Activated CD8-positive, alpha-beta memory T cell treated with anti-CD3 and anti-CD28 coated beads, Interleukin-2, amount 50 U/mL, for 1 hour (primary cell): Measurements from ENCODE around the gene CAMK2D.

Experiments
- DNase-seq: peaks from one replicate; pipeline ENCODE4 v3.0.0-alpha.2; 2020; ENCODE audit errors: extremely low read depth

CAMK2D gene

GRCh38 chr4:113438596-113438995 is 322.9 kb downstream of the CAMK2D start:
- DNase-seq: no peak

- DNase-seq: no peak
Measured at GRCh38 chr4:113437129-113437528, 324.4 kb downstream of the CAMK2D start.

GRCh38 chr4:113436360-113436759 is 325.2 kb downstream of the CAMK2D start:
- no peak for DNase-seq

- DNase-seq: no peak
Measured at GRCh38 chr4:113435893-113436292, 325.6 kb downstream of the CAMK2D start.

- no peak for DNase-seq
Measured at GRCh38 chr4:113434247-113434587, 327.3 kb downstream of the CAMK2D start.

GRCh38 chr4:113433536-113434246 is 327.8 kb downstream of the CAMK2D start:
- no peak for DNase-seq

GRCh38 chr4:113433116-113433515 is 328.4 kb downstream of the CAMK2D start:
- DNase-seq: no peak

- no peak for DNase-seq
Measured at GRCh38 chr4:113423631-113424030, 337.9 kb downstream of the CAMK2D start.

- DNase-seq: no peak
Measured at GRCh38 chr4:113420938-113421337, 340.6 kb downstream of the CAMK2D start.

- DNase-seq: no peak
Measured at GRCh38 chr4:113419631-113420030, 341.9 kb downstream of the CAMK2D start.

GRCh38 chr4:113411496-113411938 is 350.0 kb downstream of the CAMK2D start:
- DNase-seq: no peak

- DNase-seq: no peak
Measured at GRCh38 chr4:113410686-113411085, 350.9 kb downstream of the CAMK2D start.

GRCh38 chr4:113409181-113409580 is 352.4 kb downstream of the CAMK2D start:
- no peak for DNase-seq

- DNase-seq: no peak
Measured at GRCh38 chr4:113407409-113407808, 354.1 kb downstream of the CAMK2D start.

GRCh38 chr4:113406723-113407016 is 354.9 kb downstream of the CAMK2D start:
- no peak for DNase-seq

GRCh38 chr4:113405874-113406722 is 355.4 kb downstream of the CAMK2D start:
- no peak for DNase-seq

GRCh38 chr4:113404841-113405240 is 356.7 kb downstream of the CAMK2D start:
- no peak for DNase-seq

- no peak for DNase-seq
Measured at GRCh38 chr4:113404167-113404571, 357.4 kb downstream of the CAMK2D start.
